BJ (cell line): ENCODE measurements around the gene FGF1. TPM values are rescaled to one million over a fixed set of nuclear protein-coding genes. Genes with fewer than 3 reads are reported as not detected.

Source experiments
- CTCF ChIA-PET: fragments of 350-600 bp; formaldehyde crosslinking; extraction: SDS; loops from one replicate; lab custom pipeline; 2021; ENCODE audit warnings: antibody characterized with exemption, inconsistent platforms; lab: Yijun Ruan, JAX
- POLR2A ChIA-PET: fragments of 300-600 bp; sonication (Branson Sonifier 250); formaldehyde crosslinking; extraction: SDS; loops from one replicate; lab custom pipeline; 2021; ENCODE audit warnings: antibody characterized with exemption; lab: Charles Lee
- DNase-seq: peaks from one replicate; pipeline ENCODE4 v3.0.0-alpha.2; 2011; ENCODE audit warnings: low read depth
- H3K27me3 ChIP-seq: 2 replicates; pipeline ENCODE4 v1.6.0; 2011; ENCODE audit warnings: low read length; ENCODE audit not compliant: control insufficient read depth, insufficient read depth
- H3K36me3 ChIP-seq: 2 replicates; pipeline ENCODE4 v1.5.1; 2011; ENCODE audit warnings: low read length; ENCODE audit not compliant: control insufficient read depth, insufficient read depth
- H3K4me3 ChIP-seq: 2 replicates; pipeline ENCODE4 v1.5.1; 2011; ENCODE audit warnings: low read depth, mild to moderate bottlenecking, control low read depth, low read length
- CTCF ChIP-seq: IDR thresholded peaks from 2 replicates; pipeline ENCODE4 v1.5.1; 2011; ENCODE audit warnings: low read depth, mild to moderate bottlenecking, control low read depth, inconsistent platforms, low read length, moderate library complexity; ENCODE audit not compliant: insufficient read depth
- polyA plus RNA-seq: library from polyadenylated mRNA; depleted of rRNA; stranded (reverse); fragments of >200 nt; gene quantifications from 2 replicates; pipeline ENCODE4 v1.2.3, GENCODE V29; 2011

Gene FGF1
- polyA plus RNA-seq, 1 experiment = 14.8 TPM

- Histone ChIP-seq H3K27me3 (no peaks in the 10 kb centered on the region), H3K36me3 (no peaks in the 10 kb centered on the region), H3K4me3 (no peak overlapping the region)
- ChIA-PET POLR2A (no interaction called here), CTCF (interaction anchor here (0.7 to 12.0 kb wide), 24 partner anchors 12 to 619 kb away, joined by 3 to 162 read pairs (median 4); no protein-coding TSS in a partner anchor)
- no peak for TF ChIP-seq CTCF
- DNase-seq = no peak
Observed at GRCh38 chr5:142610176-142611001, 75.5 kb downstream of the FGF1 start.

GRCh38 chr5:142609142-142609541 lies 76.7 kb downstream of the FGF1 start:
- ChIA-PET CTCF (interaction anchor here (3.5 to 12.0 kb wide), 3 partner anchors 46 to 104 kb away, joined by 21 to 162 read pairs (median 44); no protein-coding TSS in a partner anchor), POLR2A (no interaction called here)
- Histone ChIP-seq H3K27me3 (no peaks in the 10 kb centered on the region), H3K4me3 (no peak overlapping the region), H3K36me3 (no peaks in the 10 kb centered on the region)
- no peak for TF ChIP-seq CTCF
- DNase-seq = no peak

GRCh38 chr5:142608081-142608480 lies 77.8 kb downstream of the FGF1 start:
- ChIA-PET CTCF (interaction anchor here (2.1 to 12.0 kb wide), 4 partner anchors 10 to 105 kb away, joined by 7 to 162 read pairs (median 20); no protein-coding TSS in a partner anchor), POLR2A (no interaction called here)
- no peak for TF ChIP-seq CTCF
- no peaks in the 10 kb centered on the region for H3K27me3 ChIP-seq
- no peak overlapping the region for H3K4me3 ChIP-seq
- no peak for DNase-seq
- H3K36me3 ChIP-seq = no peaks in the 10 kb centered on the region

- no peak for DNase-seq
- TF ChIP-seq CTCF = no peak
- Histone ChIP-seq H3K4me3 (no peak overlapping the region), H3K36me3 (no peaks in the 10 kb centered on the region), H3K27me3 (no peaks in the 10 kb centered on the region)
- ChIA-PET CTCF (interaction anchor here (0.9 to 12.0 kb wide), 5 partner anchors 18 to 615 kb away, joined by 3 to 162 read pairs (median 5); no protein-coding TSS in a partner anchor), POLR2A (interaction anchor here (0.6 kb wide), 1 partner anchor 39 kb away, joined by 3 read pairs; no protein-coding TSS in a partner anchor)
Observed at GRCh38 chr5:142605611-142606010, 80.3 kb downstream of the FGF1 start.

GRCh38 chr5:142602720-142603245 lies 83.1 kb downstream of the FGF1 start:
- Histone ChIP-seq H3K27me3 (no peaks in the 10 kb centered on the region), H3K36me3 (no peaks in the 10 kb centered on the region), H3K4me3 (no peak overlapping the region)
- ChIA-PET CTCF (interaction anchor here (1.1 to 2.2 kb wide), 5 partner anchors 16 to 110 kb away, joined by 3 to 10 read pairs (median 7); no protein-coding TSS in a partner anchor), POLR2A (no interaction called here)
- DNase-seq = no peak
- TF ChIP-seq CTCF = no peak
